ENCODE data around the gene COMMD10.

GRCh38 chr5:116209166-116209565 lies 124.3 kb downstream of the COMMD10 start:
- TF ChIP-seq CTCF (IDR thresholded peaks at IDR 0.05; ENCODE audit: insufficient read depth, low read length, poor library complexity, severe bottlenecking) = no peak
- no peak for TF ChIP-seq EZH2phosphoT487 (conservative IDR thresholded peaks at IDR 0.05; ENCODE audit: low read length)
